Neutrophil (primary cell): ENCODE data around the gene KLF7.

Experiments used
- H3K27ac ChIP-seq: fragments of 200-600 bp; sonication (generic); 2 replicates; pipeline ENCODE4 v1.5.1; 2016; ENCODE audit warnings: mild to moderate bottlenecking, moderate library complexity
- H3K27me3 ChIP-seq: fragments of 200-600 bp; sonication (generic); 2 replicates; pipeline ENCODE4 v1.6.0; 2016; ENCODE audit warnings: mild to moderate bottlenecking
- H3K36me3 ChIP-seq: fragments of 200-600 bp; sonication (generic); 2 replicates; pipeline ENCODE4 v1.5.1; 2017
- H3K4me1 ChIP-seq, 2 experiments: fragments of 200-600 bp in 1 of 2; sonication (generic) in 1 of 2; 1 replicate in 1 of 2; 2 replicates in 1 of 2; pipeline versions ENCODE4 v1.5.1 to v1.6.1; 2013 to 2016; ENCODE audit warnings: low read depth in 1 of 2, low read length in 1 of 2, mild to moderate bottlenecking in 1 of 2, moderate library complexity in 1 of 2; ENCODE audit not compliant: control insufficient read depth in 1 of 2, insufficient read depth in 1 of 2
- H3K4me3 ChIP-seq, 2 experiments: fragments of 200-600 bp in 1 of 2; sonication (generic) in 1 of 2; 1 replicate in 1 of 2; 2 replicates in 1 of 2; pipeline ENCODE4 v1.5.1; 2013 to 2016; ENCODE audit warnings: low read depth in 1 of 2, low read length in 1 of 2, mild to moderate bottlenecking in 1 of 2, moderate library complexity in 1 of 2
- H3K9me3 ChIP-seq: fragments of 200-600 bp; sonication (generic); 2 replicates; pipeline ENCODE4 v1.5.1; 2016
- TF ChIP-seq, protein P1 (sequence below): fragments of 200-600 bp; sonication (generic); IDR thresholded peaks from 2 replicates; pipeline ENCODE4 v1.5.1; 2016; ENCODE audit warnings: antibody characterized with exemption

KLF7 gene

DNA sequence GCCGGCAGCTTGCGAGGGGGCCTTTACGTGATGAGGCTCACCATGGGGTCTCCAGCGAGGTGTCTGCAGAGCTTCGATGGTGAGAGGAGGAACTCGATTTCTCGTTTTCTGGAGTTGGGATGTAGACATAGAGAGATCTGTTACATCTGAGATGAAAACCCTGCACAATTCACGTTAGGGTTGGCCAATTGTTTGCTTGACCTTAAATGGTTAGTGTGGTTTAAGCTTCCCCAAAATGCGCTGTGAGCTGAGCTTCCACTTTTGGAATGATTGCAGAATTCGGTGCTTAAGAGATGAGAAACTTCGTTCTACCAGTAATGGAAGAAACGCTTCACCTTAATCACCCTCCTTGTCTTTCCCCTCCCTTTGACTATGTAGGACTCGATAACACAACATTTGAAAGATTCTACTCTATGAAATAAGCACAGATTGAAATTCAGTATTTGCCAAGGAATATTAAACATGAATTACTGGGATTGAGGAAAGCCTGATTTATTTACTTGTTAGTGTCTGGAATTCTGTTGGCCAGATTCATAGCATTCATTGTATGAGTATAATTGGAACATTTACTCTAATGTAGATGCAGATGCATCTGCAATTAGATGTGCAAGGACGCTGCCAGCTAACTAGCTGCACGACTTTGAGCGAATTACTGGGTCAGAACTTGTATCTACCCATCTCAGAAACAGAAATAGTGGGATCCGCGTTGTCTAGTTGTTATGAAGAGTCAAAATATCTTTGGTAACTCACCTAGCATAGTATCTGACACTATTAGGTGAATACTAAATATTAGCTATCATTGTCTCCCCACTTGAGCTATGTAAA lies 1.6 kb upstream of the KLF7 start:
- H3K36me3 ChIP-seq, result no peaks in the 10 kb centered on the region
- TF ChIP-seq, protein P1, sequence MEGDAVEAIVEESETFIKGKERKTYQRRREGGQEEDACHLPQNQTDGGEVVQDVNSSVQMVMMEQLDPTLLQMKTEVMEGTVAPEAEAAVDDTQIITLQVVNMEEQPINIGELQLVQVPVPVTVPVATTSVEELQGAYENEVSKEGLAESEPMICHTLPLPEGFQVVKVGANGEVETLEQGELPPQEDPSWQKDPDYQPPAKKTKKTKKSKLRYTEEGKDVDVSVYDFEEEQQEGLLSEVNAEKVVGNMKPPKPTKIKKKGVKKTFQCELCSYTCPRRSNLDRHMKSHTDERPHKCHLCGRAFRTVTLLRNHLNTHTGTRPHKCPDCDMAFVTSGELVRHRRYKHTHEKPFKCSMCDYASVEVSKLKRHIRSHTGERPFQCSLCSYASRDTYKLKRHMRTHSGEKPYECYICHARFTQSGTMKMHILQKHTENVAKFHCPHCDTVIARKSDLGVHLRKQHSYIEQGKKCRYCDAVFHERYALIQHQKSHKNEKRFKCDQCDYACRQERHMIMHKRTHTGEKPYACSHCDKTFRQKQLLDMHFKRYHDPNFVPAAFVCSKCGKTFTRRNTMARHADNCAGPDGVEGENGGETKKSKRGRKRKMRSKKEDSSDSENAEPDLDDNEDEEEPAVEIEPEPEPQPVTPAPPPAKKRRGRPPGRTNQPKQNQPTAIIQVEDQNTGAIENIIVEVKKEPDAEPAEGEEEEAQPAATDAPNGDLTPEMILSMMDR, result no peak
- peaks cover 42 to 45% of the 10 kb centered on the region in 2 experiments for H3K4me1 ChIP-seq
- no peaks in the 10 kb centered on the region for H3K9me3 ChIP-seq
- H3K4me3 ChIP-seq, result peak overlapping the region; percentile 88 to 93
- H3K27me3 ChIP-seq, result no peaks in the 10 kb centered on the region
- H3K27ac ChIP-seq, result peak overlapping the region; percentile 99

- TF ChIP-seq, protein P1, result peak; percentile 74
- H3K27me3 ChIP-seq, result no peaks in the 10 kb centered on the region
- H3K9me3 ChIP-seq, result no peaks in the 10 kb centered on the region
- peak overlapping the region; percentile 99 for H3K27ac ChIP-seq
- H3K4me1 ChIP-seq, result peaks cover 50 to 53% of the 10 kb centered on the region in 2 experiments
- no peaks in the 10 kb centered on the region for H3K36me3 ChIP-seq
- peak overlapping the region; percentile 88 to 93 for H3K4me3 ChIP-seq
Observed at GRCh38 chr2:207166349-207167098, 776 bp upstream of the KLF7 start.

- Histone ChIP-seq H3K36me3 (no peaks in the 10 kb centered on the region), H3K4me1 (peaks cover 55 to 58% of the 10 kb centered on the region in 2 experiments), H3K27ac (peak overlapping the region; percentile 99), H3K4me3 (peak overlapping the region; percentile 88 to 93), H3K9me3 (no peaks in the 10 kb centered on the region), H3K27me3 (no peaks in the 10 kb centered on the region)
- TF ChIP-seq, protein P1, result no peak
Observed at GRCh38 chr2:207166039-207166348, 246 bp upstream of the KLF7 start.

GRCh38 chr2:207164006-207164831 lies 1.5 kb downstream of the KLF7 start:
- peaks cover 68 to 76% of the 10 kb centered on the region in 2 experiments for H3K4me1 ChIP-seq
- no peaks in the 10 kb centered on the region for H3K27me3 ChIP-seq

DNA sequence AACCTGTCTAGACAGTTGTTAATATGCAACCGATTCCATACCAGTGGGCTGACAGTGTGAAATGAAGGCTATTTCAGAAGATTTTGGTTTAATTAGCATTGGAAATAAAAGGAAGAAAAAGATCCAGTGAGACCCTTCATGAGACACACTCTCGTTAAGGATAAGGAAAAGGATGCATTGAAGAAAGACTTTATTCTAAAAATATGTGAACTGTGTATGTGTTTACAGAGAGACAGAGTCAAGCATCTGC lies 2.1 kb downstream of the KLF7 start:
- Histone ChIP-seq H3K4me1 (peaks cover 67 to 77% of the 10 kb centered on the region in 2 experiments), H3K36me3 (no peaks in the 10 kb centered on the region), H3K27me3 (no peaks in the 10 kb centered on the region), H3K9me3 (no peaks in the 10 kb centered on the region), H3K27ac (peak overlapping the region; percentile 99), H3K4me3 (peak overlapping the region; percentile 88 to 93)
- TF ChIP-seq, protein P1, result no peak

More at GRCh38 chr2:207164006-207164831, 1.5 kb downstream of the KLF7 start:
- H3K36me3 ChIP-seq, result no peaks in the 10 kb centered on the region
- peak overlapping the region; percentile 88 to 93 for H3K4me3 ChIP-seq
- TF ChIP-seq, protein P1, result no peak
- no peaks in the 10 kb centered on the region for H3K9me3 ChIP-seq
- H3K27ac ChIP-seq, result peak overlapping the region; percentile 99
